GM11168 (cell line): Measurements from ENCODE around the gene SPATS2L.
"Not testable (repeated sequence)": the region's sequence is repeated elsewhere in the genome, so short reads cannot be mapped to it uniquely, and the experiment has no call there.

Experiments used
- in situ Hi-C: fragments of 300-500 bp; cut with MboI; formaldehyde crosslinking; loops from one replicate; pipeline ENCODE4 v1.12.0; 2022; ENCODE audit warnings: low sequenced_read_pairs; ENCODE audit not compliant: unreplicated experiment

The SPATS2L gene

DNA sequence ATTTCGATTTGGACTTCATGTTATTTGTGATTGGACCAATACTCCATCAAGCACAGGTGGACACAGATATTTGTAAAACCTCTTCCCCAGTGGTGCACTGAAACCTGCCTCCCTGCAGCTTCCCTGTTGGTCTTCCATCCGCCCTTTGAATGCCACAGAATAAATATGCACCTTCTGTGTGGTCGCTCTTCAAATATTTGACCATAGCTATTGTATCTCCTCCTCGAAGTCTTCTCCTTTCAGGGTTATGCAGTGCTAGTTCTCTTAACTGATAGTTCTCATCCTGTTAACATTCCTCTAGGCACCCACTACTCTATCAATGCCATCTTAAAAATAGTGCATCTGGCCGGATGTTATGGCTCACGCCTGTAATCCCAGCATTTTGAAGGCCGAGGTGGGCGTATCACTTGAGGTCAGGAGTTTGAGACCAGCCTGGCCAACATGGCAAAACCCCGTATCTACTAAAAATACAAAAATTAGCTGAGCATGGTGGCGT is 12.5 kb downstream of the SPATS2L start:
- in situ Hi-C loops, result no loop called here

DNA sequence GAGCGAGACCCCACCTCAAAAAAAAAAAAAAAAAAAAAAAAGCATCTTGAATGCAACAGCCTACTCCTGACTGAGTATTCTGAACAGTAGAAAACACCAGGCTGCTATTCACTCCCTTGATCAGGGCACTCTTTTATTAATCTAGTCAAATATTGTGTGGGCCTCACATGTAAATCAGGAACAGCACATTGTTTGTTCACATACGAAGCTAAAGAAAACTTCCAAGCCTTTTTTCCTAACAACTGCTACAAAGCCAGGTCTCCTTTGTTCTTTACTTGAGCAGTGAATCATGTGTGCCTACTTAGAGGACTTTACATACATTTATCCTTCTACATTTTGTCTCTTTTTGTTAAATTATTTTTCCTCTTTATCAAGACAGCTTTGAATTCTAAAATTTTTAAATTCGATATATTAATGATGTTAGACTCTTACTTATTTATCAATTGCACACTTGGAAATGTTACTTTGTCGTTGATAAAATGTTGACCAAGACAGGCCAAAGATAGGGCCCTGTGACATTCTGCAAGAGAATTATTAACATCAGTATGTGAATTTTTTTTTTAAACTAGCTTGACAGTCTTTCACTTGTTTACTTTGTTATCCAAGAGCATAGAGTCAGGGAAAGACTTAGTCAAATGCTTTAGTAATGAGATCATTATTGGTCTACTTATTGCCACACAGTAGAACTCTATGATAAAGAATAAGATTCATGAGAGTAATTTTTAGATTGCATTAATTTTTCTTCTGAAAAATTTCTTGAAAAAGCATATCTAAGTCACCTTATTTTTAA is 13.2 kb downstream of the SPATS2L start:
- in situ Hi-C loops, result no loop called here

DNA sequence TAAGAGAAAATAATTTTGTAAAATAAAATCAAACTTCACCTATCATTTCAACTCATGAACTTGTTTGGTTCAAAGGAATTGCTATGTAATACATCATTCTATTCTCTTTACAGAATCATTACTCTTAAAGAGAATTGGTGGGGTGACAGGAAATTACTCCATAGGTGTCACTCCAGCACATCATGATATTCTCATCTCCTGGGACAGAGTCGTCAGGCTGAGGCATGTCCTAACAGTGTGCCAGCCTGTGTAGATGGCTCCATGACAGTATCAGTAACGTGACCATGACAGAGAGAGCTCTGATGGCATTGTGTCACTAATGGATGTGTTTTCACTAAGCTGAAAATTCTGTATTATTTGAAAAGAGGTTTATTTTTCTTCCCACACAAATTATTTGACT is 13.9 kb downstream of the SPATS2L start:
- in situ Hi-C loops, result no loop called here

DNA sequence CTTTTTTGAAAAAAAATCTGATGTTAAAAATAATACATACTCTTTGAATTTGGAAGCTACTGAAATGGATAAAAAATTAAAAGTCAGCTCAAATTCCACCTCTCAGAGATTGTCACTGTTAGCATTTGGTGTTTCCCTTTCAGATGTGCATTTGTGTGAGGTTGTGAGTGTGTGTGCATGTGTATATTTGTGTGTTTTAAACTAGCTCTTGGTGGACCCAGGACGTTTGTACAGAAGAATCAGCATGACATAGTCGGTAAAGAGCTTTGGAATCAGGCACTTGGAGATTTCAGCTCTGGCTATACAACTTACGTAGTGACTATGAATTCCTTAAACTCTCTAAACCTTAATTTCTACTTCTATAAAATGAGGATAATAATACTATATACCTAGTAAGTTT is 14.5 kb downstream of the SPATS2L start:
- in situ Hi-C loops, result no loop called here

DNA sequence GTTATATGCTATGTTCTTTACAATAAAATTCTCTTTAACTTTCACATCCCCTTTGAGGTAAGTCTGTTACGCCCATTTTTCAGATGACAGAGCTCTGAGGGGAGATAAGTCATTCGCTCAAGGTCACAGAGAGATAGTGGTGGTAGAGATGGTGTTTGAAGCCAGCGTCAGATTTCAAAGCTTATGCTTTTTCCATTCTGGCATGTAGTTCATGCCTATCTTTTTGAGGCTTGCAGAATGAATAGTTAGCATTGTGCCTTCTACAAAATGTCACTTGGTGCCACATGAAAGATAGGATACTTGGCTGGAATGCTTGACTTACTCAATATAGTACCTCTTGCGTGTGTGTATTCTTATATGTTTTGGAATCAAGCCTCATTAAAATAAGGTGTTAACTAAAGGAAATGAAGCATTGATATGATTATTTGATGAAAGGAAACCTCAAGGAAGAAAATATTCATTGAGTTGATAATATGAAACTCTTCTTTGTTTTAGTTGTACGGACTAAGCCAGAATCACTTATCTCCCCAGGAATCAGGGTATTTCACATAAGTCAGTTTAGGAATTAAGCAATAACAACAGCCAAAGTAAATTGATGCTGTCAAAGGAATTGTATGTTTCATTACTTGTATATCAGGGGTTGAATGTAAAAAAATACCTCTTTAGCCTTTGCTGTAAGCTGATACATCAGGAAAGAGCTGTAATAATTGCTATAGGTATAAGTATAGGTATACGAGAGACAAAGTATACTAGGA is 15.5 kb downstream of the SPATS2L start:
- in situ Hi-C loops, result no loop called here

DNA sequence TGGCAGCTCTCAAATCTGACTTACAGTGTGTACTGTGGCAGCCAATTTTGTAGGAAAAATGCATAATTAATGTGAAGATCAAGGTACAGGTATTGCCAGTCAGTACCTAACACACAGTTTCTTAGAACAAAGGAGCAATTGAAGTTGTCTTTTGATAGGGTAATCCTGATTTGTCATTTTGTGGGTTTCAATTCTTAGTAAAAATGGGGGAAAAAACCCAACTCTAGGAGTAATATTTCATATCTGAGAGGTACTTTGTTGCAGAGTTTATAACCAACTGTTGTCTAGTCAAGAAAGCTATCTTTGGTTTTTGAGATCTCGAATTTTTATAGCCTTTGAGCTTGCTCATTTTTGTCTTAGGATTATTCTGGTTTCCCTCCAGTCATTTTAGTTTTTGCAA is 16.1 kb downstream of the SPATS2L start:
- in situ Hi-C loops, result no loop called here

DNA sequence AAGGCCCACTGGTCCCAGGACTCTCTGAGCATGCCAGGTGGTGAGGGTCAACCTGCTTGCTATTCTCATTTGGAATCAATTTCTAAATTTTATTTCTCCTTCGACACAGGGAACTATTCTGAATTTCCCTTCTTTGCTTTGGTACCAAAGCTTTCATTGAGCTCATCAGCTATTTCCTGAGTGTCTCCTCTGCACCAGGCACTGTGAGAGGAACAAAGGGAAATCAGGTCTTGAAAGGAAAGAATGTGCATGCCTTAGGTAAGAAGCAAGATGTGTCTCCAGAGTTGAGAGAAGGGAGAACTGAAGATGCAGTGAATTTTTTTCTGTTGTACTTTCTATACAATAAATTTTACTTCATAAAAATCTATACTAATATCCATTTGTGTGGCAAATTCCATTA is 17.9 kb downstream of the SPATS2L start:
- in situ Hi-C loops, result no loop called here

DNA sequence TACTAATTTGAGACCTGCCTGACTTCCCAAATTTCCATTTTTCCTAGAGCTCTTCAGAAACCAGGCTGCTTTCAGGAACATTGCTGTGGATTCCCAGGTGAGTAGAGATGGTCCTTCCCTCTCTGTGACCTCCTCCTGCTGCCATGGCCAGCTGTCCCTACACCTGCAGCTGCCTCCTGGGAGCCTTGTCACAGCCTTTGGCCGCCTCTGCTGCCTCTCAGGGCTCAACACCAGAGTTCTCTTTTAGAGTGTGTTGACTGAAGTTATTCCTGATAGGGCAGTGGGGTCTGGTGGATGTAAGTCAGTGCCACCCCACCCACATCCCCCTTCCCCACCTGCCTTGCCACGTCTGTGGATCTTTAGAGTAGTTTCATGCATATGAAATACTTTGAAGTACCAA is 22.9 kb downstream of the SPATS2L start:
- in situ Hi-C loops, result no loop called here

DNA sequence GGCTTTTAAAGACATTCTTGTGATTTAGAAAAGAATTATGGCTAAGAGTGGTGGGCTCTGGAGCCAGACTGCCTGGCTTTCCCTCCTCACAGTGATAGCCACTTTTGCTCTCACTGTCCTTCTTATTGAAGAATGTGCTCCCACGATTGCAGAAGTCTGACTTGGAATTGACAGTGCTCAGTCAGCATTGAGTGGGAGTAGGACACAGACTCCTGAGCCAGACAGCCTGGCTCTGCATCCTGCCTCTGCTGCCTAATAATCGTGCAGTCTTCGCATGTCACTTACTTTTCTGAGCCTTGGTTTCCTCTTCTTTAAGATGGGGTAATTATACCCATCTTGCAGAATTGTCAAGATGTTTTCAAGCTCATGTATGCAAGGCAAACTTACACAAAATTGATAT is 23.3 kb downstream of the SPATS2L start:
- in situ Hi-C loops, result no loop called here

DNA sequence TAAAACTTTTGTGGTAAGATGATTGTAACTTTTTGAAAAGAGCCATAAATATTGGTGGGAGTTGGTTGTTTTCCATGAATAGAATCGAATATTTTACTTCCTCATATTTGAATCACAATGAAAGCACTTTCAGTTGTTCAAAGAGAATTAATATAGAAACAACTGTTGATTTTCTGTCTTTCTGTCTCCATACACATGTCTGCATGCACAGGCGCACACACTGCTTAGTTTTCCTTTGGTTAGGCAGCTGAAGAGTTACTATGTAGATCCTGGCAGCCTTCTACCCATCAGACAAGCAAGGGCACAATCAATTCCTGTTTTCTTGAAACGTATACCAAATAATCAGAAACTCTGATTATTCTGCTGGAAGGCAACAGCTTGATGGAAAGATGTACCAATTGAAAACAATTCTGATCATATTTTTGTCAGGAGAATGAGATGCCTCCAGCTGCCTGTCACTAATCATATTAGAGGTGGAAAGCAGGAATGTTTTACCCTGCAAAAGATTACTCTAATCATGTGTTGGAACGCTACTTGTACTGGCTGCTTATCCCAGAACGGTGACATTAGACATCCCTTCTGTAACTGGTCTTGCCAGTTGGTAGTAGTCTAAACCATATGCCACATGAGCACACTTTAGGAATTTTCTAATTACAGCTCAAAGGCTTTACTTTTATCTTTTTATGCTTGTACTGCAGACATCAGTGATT is 24.0 kb downstream of the SPATS2L start:
- in situ Hi-C loops, result no loop called here

DNA sequence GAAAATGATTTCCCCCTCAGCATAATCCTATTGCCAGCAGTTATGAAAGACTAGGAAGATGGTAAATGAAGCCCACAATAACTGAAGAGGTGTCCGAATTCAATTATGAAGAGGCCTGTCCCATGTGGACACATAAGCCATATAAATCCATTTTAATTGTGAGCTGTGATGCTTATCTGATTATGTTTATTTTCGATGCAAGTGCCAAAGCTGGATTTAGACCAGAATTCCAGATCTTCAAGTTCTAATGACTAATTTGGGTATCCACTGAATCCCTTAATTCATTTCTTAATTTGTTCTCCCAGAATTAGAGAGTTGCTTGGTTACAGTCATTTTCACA is 24.5 kb downstream of the SPATS2L start:
- in situ Hi-C loops, result no loop called here

DNA sequence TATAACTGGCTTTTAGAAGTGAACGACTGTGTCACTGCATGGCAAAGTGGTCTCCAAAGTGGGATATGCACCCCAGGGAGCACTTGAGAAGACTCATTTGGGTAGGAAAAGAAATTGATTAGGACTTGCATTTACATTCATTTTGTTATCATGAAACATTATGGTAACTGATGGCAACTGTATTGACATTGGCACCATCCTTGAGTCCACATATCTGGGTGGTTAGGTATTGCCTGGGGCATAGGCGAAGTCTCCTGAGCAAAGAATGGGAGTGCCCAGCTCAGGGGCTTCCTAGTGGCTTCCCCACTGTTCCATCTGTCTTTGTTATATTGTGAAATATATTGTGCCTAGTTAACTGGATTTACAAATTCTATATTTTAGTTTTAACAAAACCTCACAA is 29.2 kb downstream of the SPATS2L start:
- in situ Hi-C loops, result no loop called here

DNA sequence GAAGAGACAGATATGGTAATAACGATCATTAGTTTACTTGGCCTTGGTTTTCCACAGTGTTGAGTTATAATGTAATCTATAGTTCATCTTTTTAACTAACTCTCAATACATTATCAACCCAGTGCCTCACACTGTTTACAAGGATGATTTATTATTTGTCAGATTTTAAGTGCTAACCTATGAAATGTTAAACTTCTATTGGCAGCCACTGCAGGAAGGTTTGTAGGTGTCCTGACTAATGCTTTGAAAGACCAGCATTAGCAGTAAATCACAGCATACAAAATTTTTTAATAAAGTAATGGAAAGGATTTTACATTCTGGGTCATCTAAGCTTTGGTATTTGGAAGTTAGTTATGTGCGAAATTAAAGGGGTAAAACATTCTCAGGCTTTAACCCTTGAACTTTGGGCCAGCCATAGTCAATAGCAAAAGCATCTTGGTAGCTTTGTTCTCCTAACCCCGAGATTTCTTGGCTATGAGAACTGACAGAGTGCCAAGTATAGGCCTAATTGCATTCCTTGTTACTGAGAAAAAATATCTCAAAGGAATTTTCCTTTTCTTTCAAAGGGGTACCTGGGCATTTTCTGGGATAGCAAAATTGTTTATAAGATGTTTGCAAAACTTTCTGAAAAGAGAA is 30.6 kb downstream of the SPATS2L start:
- in situ Hi-C loops, result no loop called here

DNA sequence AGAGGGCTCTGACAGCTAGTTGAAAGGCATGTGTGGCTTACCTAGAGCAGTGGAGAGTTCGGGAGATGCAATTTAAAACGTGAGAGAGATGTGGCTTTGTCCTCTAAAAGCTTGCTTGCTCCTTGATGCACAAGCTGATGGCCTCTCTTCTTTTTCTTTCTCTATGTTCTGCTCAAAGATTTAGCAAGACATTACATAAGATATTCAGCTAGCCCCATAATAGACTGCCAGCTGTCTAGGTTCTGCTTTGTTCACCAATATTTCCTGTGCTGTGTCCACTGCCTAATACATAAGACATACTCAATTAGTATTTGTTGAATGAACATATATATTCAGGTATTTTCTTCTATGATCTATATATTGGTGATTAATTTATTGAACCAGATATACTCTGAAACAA is 31.1 kb downstream of the SPATS2L start:
- in situ Hi-C loops, result no loop called here

DNA sequence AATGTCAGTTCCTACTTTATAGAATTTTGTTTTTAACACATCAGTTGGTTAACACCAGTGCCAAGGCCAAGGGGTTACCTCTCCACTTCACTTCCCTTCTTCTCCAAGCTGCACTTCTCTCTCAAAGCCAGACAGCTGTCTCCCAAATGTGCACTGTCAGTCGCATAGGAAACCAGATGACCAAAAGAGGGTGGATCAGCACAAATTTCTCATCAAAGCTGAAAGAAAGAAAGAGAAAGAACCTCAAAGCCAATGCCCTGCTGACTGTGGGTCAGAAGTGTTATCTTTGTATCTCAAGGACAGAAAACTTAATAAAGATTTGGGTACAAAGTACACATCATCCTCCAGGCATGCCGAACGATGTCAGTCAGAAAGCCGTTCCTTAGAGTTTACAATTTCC is 32.2 kb downstream of the SPATS2L start:
- in situ Hi-C loops, result no loop called here

DNA sequence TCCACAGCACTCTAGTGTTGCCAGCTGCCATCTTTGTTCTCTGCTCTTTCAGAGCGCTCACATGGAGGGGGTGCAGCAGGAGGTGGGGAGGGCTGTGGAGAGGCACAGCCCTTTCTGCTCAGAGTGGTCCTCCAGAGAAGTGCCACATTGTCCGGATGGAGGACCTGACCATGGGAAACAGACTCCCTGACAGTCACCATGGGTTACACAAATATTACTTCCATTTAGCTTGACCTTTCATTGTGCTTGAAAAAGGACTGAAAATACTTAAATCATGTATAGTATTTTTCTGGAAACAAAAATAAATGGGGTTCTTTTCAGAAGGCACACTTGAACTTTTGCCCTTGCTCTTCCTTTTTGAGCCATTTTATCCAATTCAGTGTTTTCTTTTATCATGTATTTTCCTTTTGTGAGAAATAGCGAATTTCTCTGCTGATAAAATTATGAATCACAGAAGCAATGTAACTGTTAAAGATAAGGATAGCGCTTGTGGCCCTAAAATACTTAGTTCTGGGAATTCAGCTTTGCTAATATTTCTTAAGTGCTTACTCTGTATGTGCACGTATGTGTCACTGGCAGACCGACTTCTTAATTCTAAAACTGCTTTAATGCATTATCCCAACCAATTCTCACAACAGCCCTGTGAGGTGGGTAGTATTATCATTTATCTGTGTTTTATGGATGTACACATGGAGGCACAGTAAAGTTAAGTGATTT is 34.2 kb downstream of the SPATS2L start:
- in situ Hi-C loops, result no loop called here

DNA sequence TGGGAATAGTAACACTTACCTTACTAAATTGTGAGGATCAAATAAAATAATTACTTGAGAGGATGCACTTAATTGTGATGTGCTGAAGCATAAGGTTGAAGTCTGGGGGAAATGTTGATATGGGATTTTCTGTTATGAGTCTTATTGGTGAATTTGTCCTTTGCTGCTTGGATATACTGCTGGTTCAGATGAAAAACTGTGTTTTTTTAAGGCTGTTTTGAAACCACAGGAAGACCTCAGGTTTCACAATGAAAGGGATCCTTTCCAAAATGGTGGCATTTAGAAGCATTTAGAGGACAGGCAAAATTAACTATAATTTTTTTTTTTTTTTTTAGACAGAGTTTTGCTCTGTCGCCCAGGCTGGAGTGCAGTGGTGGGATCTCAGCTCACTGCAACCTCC is 34.9 kb downstream of the SPATS2L start:
- in situ Hi-C loops, result no loop called here

DNA sequence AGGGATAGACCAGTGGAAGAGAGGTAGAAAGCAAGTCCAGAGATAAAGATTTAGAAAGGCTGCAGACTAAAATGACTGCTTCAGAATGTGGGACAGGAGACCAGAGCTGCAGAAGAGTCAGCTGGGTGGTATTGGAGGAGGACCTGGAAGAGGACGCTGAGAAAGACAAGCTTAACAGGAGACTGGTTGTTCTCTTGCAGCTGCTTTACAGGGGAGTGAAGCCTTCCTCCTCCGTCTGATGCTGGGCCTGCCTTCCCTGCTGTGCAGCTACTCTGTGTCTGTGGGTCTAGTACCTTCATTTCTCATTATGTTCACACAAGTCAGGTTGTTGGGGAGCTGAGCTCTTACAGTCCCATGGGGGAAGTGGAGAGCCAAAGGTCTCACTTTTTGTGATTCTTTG is 35.7 kb downstream of the SPATS2L start:
- in situ Hi-C loops, result no loop called here

DNA sequence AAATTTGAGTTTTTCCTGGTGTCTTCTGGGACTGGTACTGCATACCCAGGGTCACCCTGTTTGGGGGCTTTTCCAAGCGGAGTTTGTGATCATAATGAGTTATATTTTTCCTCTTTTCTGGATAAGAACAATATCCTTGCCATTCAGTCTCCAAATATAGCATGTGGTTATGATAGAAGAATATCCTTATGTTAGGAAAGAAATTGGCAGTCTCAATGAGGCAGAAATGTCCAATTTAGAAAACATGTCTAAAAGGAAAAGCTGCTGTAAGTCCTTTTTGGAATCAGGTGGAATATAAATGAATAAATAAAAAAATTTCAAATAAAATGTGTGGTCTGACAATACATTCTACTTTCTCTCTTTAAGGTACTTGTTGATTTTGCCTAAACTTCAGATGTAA is 36.2 kb downstream of the SPATS2L start:
- in situ Hi-C loops, result no loop called here

DNA sequence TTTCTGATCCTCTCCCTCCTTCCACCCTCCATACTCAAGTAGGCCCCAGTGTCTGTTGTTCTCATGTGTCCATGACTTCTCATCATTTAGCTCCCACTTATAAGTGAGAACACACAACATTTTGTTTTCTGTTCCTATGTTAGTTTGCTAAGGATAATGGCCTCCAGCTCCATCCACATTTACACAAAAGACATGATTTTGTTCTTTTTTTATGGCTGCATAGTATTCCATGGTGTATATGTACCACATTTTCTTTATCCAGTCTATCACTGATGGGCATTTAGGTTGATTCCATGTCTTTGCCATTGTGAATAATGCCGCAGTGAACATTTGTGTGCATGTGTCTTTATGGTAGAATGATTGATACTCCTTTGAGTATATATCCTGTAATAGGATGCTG is 37.7 kb downstream of the SPATS2L start:
- in situ Hi-C loops, result not testable (repeated sequence)
